GM12892 (cell line): ENCODE results near the gene SH3BP4.

Source experiments
- POLR2A ChIP-seq: IDR thresholded peaks from 2 replicates; pipeline ENCODE4 v1.6.1; 2011; ENCODE audit warnings: low read depth, low read length, control low read depth
- POLR2AphosphoS5 ChIP-seq: IDR thresholded peaks from 2 replicates; pipeline ENCODE4 v1.6.1; 2011; ENCODE audit warnings: low read depth, low read length, control low read depth
- TAF1 ChIP-seq: IDR thresholded peaks from 2 replicates; pipeline ENCODE4 v1.6.1; 2011; ENCODE audit warnings: low read depth, mild to moderate bottlenecking, control low read depth, low read length, borderline replicate concordance

GRCh38 chr2:234992624-234993349, 41.0 kb downstream of the SH3BP4 start:
- TF ChIP-seq POLR2AphosphoS5: no peak
- TF ChIP-seq POLR2A: no peak
- no peak for TF ChIP-seq TAF1
